HG03045 (cell line): ENCODE data around the gene POC1A.

ENCODE experiments used
- ATAC-seq: cut with Tn5 transposase; IDR thresholded peaks from one replicate; pipeline ENCODE4 v1.9.1; 2021; ENCODE audit warnings: mild to moderate bottlenecking, moderate library complexity; ENCODE audit not compliant: unreplicated experiment

Gene POC1A

GRCh38 chr3:52088445-52089367, 65.5 kb downstream of the POC1A start:
- no peak for ATAC-seq

GRCh38 chr3:52087731-52088130, 66.5 kb downstream of the POC1A start:
- no peak for ATAC-seq

DNA sequence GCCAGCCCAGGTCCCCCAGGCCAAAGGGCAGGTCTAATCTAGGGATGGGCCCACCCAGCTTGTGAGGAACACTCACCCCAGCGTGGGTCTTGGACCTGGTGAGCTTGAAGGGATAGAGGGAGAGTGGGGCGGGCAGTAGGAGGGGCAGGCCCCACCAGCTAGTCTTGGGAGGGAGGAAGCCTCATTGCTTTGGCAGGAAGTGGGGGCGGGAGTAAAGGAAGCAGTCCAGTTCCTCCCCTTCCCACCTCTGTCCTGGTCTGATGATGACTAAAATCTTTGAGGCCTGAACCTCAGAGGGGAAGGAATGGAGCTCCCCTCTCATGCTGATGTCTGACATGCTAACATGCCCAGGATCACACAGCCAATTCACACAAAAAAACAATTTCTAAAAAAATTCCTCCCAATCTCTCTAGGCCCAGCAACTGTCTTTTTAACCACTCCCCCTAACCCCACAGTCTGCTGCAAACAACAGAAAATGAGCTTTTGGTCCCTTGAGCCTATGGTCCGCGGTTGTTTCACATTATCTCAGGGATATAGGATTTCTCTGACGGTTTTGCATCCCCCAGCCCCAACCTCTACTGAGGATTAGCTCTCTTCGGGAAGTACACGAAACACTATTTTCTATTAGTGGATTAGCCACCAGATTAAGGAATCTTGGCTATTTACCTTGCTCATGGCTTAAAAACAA, 67.1 kb downstream of the POC1A start:
- no peak for ATAC-seq

- ATAC-seq, result no peak
Observed at GRCh38 chr3:52086461-52086860, 67.8 kb downstream of the POC1A start.

DNA sequence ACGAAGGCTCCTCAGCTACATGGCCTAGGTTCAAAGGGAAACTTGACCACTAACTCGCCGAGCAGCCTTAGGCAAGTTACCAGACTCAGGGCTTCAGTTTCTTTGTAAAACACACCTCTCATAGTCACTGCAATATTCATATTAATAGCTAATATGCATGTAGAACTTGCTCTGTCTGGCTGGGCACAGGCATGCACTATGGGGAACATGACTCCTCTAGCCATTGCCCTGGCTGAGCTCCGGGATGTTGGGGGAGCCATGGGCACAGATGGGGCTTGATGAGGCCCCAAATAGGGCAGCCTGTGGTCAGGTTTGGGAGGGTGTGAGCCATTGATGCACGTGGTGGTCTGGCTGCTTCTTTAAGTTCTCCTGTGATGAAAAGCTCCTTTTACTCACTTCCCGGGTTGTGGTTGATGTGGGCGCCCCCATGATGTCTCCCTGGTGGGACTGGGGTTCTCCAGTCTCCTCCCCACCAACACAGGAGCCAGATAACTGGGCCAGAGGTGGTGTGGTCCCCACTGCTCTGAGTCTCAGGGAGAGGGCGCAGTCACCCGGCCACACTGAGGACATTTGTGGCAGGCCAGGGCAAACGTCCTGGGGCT, 68.4 kb downstream of the POC1A start:
- ATAC-seq, result no peak

DNA sequence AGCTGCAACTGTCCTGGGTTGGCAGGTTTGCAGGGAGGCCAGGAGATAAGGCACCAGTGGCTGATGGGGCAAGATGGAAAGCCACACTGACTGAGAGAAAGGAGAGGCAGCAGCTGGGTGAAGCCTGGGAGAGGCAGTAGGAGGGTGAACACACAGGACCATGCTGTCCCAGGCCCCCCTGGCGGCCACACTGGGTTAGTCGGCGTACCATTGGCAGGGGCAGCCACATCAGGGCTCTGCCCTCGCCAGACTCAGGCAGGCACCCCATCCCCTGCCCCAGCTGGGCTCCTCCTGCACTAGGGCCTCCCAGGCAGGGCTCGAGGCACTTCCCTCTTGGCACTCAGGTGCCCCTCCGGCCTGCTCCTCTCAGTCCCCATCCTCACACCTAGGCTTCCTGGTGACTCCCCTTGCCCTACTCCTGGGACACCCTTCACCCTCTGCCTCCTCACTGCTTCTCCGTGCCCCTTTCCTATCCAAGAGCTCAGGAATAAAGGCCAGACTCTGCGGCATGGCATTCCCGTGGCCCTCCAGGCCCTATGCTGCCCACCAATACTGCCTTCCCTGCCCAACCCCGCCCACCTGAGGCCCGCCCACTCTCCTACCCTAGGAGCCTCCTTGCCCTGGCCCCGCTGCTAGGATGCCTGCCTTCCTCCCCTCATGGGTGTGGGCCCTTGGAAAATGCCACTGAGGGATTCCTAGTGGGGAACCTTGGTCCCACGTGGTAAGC, 69.1 kb downstream of the POC1A start:
- no peak for ATAC-seq

DNA sequence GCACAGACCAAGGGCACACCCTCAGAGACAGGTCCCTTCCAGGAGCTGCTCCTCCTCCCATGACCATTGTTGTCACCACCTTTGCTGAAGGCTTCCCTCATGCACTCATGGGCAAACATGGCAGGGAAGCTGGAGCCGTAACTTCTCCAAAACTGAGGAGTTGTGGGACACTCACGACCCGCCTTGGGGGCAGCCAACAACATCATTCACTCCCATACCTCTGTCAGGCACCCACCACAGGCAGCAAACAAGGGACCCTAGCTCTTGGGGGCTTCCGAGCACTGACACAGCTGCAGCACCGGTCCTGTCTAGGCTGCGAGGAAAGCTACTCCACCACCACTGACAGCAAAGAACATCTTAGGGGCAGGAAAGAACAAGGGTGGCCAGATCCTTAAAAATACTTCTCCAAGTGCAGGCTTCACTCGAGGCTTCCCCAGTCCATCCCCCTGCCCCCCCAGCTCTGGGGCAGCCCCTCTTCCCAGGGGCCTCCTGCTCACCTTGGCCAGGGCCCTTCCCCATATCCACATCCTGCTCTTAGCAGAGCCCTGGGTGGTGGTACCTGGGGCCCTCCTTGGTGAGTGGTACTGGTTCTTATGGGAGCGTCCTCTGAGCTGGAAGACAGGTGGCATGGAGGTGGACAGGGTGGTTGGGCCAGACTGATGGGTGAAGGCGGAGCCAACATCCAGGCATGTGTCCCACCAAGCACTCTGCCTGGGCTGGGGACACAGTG, 69.8 kb downstream of the POC1A start:
- ATAC-seq, result no peak

- ATAC-seq, result no peak
Observed at GRCh38 chr3:52083556-52084087, 70.6 kb downstream of the POC1A start.

- ATAC-seq, result no peak
Observed at GRCh38 chr3:52082951-52083350, 71.3 kb downstream of the POC1A start.

DNA sequence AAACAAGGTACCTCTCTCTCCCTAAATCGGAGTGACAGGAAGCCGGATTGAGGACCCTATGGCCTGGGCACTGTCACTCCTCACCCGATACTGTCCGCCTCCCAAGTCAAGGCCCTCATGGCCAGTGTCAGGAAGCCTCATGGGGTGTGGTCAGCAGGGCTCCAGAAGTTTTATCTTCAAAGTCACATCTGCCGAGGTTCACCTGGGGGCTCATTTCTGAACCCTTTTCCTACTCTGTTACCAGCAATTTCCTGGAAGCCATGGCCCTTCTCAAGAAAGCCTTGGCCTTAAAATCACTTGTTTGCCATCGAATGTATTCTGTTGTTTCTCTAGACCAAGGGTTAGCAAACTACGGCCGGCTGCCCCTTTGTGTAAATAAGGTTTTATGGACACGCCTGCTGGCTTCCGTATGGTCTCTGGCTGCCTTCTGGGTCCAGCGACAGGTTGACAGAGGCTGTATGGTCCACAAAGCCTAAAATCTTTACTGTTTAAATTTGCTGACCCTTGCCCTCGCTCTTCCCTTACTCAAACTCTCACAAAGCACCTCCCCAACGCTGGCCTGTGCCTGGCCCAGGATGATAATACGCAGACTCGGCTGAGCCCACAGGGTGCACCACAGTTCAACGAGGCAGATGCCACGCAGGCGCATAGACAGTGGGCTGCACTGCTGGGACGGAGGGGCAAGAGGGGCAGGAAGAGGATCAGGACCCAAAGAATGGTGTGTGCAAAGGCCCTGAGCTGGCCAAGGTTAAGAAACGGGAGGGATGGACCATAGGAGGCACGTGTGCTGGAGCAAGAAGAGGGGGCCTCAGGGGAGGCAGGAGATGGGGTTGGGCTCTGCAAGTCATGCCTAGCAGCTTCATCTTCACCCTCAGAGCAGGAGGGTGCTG, 73.1 kb downstream of the POC1A start:
- ATAC-seq, result no peak

GRCh38 chr3:52079958-52080357, 74.3 kb downstream of the POC1A start:
- ATAC-seq, result no peak

DNA sequence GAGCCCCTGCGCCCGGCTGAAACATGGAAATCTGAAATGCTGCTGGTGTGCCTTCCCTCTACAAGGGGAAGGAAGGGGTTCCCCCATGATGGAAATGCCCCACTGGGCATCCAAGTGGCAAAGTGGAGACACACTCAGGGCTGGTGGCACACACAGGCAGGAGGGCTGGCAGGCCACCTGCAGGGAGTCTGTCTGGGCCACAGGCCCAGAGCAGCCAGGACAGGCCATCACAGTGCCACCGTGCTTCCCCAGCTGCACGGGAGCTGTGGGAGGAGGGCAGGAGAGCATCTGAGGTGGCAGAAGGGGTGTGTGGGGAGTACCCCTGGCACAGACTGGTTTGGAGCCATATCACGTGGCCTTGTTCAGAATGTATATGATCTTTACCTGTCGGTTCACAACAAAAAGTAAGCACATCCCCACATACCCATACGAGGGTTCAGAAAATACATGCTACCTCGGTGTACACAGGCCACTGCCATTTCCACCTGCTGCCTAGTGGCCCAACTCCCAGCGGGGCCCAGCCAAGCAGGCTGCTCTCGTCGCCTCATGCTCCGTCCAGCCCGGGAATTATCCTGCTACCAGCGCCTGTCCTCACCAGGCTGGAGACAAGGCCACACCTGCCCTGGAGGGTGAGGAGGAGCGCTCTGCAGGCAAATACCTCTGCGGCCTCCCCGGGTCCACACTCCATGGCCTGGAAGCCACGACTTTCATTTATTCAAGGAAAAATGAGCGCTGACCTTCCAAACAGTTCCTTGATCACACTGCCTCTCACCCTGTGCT, 75.3 kb downstream of the POC1A start:
- no peak for ATAC-seq

GRCh38 chr3:52077925-52078324, 76.3 kb downstream of the POC1A start:
- no peak for ATAC-seq

- ATAC-seq, result no peak
Observed at GRCh38 chr3:52076896-52077780, 77.1 kb downstream of the POC1A start.

DNA sequence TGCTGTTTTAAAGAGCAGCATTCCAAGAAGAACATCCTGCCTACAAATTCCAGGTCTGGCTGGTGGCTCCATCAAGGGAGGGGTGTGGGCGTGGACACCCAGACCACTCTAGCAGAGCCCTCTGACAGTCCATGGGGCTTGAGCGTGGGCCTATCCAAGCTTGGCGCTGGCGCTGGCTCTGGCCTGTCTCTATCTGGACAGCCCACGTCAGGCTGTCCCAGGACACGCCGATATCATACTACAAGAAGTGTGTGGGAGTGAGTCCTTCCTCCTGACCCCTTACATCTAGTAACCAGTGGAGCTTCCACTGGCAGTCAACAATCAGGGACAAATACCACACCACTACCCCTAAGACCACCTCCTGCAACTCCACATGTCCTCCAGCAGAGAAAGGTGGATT, 80.7 kb downstream of the POC1A start:
- ATAC-seq, result no peak

DNA sequence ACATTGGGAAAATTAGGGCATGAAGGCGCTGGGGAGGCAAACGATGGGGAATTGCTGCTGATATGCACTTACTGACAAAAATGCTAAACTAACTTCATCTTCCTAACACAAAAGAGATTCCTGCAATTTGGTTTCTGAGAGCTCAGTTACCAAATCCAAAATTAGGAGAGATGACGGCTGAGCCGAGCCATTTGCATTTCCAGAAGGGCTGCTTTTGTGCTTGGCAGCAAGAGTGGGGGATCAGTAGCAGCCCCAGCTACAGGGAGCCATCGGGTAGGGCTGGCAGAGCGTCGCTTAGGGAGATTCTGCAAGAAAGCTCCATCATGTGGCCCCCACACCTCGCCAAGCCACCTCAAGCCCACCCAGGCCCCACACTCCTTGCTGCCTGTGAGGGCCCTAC, 81.8 kb downstream of the POC1A start:
- no peak for ATAC-seq

DNA sequence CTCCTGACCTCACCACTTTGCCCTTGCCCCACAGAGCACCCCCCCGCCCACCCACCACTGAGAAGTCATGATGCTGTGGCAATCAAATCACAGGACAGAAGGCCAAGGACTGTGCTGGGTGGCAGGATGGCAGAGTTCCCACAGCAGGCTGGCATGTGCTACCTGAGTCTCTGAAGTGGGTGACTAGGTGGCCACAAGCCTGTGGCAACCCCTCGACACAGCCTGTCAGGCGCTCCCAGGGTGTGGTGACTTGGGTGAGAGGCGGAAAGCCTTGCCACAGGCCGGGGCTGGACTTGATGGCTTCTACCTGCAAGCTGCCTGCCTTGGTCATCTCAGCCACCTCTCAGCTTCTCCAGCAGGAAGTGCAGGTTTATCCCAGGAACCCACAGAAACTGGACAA, 82.2 kb downstream of the POC1A start:
- ATAC-seq, result no peak
